ENCODE results near the gene ADAMTS7.
A peak's percentile ranks its signal among the peaks of the same experiment; 100 is the strongest.
"Not testable (repeated sequence)": the region's sequence is repeated elsewhere in the genome, so short reads cannot be mapped to it uniquely, and the experiment has no call there.

ADAMTS7 gene

GRCh38 chr15:78736286-78736685, 75.0 kb downstream of the ADAMTS7 start:
- not testable (repeated sequence) for H3K9me3 ChIP-seq (ENCODE audit: control insufficient read depth in 2 of 2, low read length in 2 of 2); H3K27me3 ChIP-seq (ENCODE audit: control insufficient read depth in 1 of 2, insufficient read depth in 2 of 2, low read length in 2 of 2); H3K36me3 ChIP-seq (ENCODE audit: control insufficient read depth in 2 of 2, insufficient read depth in 2 of 2, low read length in 2 of 2); H3K4me3 ChIP-seq (ENCODE audit: low read length in 2 of 2); H3K9ac ChIP-seq (ENCODE audit: low read length in 2 of 2); H3K27ac ChIP-seq (ENCODE audit: low read length)
- peaks cover 19% of the 10 kb centered on the region for H3K4me1 ChIP-seq (ENCODE audit: control insufficient read depth, insufficient read depth, low read length)

GRCh38 chr15:78734451-78735064, 76.7 kb downstream of the ADAMTS7 start:
- Histone ChIP-seq H3K9me3 (ENCODE audit: control insufficient read depth in 2 of 2, low read length in 2 of 2) (no peaks in the 10 kb centered on the region), H3K27ac (ENCODE audit: low read length) (no peak overlapping the region)

GRCh38 chr15:78732634-78733033, 78.6 kb downstream of the ADAMTS7 start:
- peaks cover 25% of the 10 kb centered on the region for H3K4me1 ChIP-seq (ENCODE audit: control insufficient read depth, insufficient read depth, low read length)
- no peaks in the 10 kb centered on the region for H3K27me3 ChIP-seq (ENCODE audit: control insufficient read depth in 1 of 2, insufficient read depth in 2 of 2, low read length in 2 of 2)
- H3K4me3 ChIP-seq (ENCODE audit: low read length in 2 of 2): no peak overlapping the region
- no peak overlapping the region for H3K27ac ChIP-seq (ENCODE audit: low read length)
- no peak overlapping the region for H3K9ac ChIP-seq (ENCODE audit: low read length in 2 of 2)
- H3K36me3 ChIP-seq (ENCODE audit: control insufficient read depth in 2 of 2, insufficient read depth in 2 of 2, low read length in 2 of 2): no peaks in the 10 kb centered on the region
- no peaks in the 10 kb centered on the region for H3K9me3 ChIP-seq (ENCODE audit: control insufficient read depth in 2 of 2, low read length in 2 of 2)

More at GRCh38 chr15:78734451-78735064, 76.7 kb downstream of the ADAMTS7 start:
- Histone ChIP-seq H3K4me3 (ENCODE audit: low read length in 2 of 2) (no peak overlapping the region), H3K9ac (ENCODE audit: low read length in 2 of 2) (no peak overlapping the region), H3K36me3 (ENCODE audit: control insufficient read depth in 2 of 2, insufficient read depth in 2 of 2, low read length in 2 of 2) (no peaks in the 10 kb centered on the region), H3K27me3 (ENCODE audit: control insufficient read depth in 1 of 2, insufficient read depth in 2 of 2, low read length in 2 of 2) (no peaks in the 10 kb centered on the region), H3K4me1 (ENCODE audit: control insufficient read depth, insufficient read depth, low read length) (peaks cover 17% of the 10 kb centered on the region)

GRCh38 chr15:78730955-78731354, 80.3 kb downstream of the ADAMTS7 start:
- H3K9ac ChIP-seq (ENCODE audit: low read length in 2 of 2): no peak overlapping the region
- no peaks in the 10 kb centered on the region for H3K27me3 ChIP-seq (ENCODE audit: control insufficient read depth in 1 of 2, insufficient read depth in 2 of 2, low read length in 2 of 2)
- no peaks in the 10 kb centered on the region for H3K9me3 ChIP-seq (ENCODE audit: control insufficient read depth in 2 of 2, low read length in 2 of 2)
- H3K4me1 ChIP-seq (ENCODE audit: control insufficient read depth, insufficient read depth, low read length): peaks cover 27% of the 10 kb centered on the region
- no peak overlapping the region for H3K27ac ChIP-seq (ENCODE audit: low read length)
- no peaks in the 10 kb centered on the region for H3K36me3 ChIP-seq (ENCODE audit: control insufficient read depth in 2 of 2, insufficient read depth in 2 of 2, low read length in 2 of 2)
- H3K4me3 ChIP-seq (ENCODE audit: low read length in 2 of 2): no peak overlapping the region

GRCh38 chr15:78728427-78728826, 82.8 kb downstream of the ADAMTS7 start:
- H3K4me1 ChIP-seq (ENCODE audit: control insufficient read depth, insufficient read depth, low read length): peaks cover 27% of the 10 kb centered on the region
- peak overlapping the region; percentile 37 for H3K27ac ChIP-seq (ENCODE audit: low read length)
- not testable (repeated sequence) for H3K9ac ChIP-seq (ENCODE audit: low read length in 2 of 2)

GRCh38 chr15:78727561-78727960, 83.7 kb downstream of the ADAMTS7 start:
- H3K27ac ChIP-seq (ENCODE audit: low read length): peak overlapping the region; percentile 37
- H3K36me3 ChIP-seq (ENCODE audit: control insufficient read depth in 2 of 2, insufficient read depth in 2 of 2, low read length in 2 of 2): no peaks in the 10 kb centered on the region

More at GRCh38 chr15:78728427-78728826, 82.8 kb downstream of the ADAMTS7 start:
- not testable (repeated sequence) for H3K4me3 ChIP-seq (ENCODE audit: low read length in 2 of 2); H3K9me3 ChIP-seq (ENCODE audit: control insufficient read depth in 2 of 2, low read length in 2 of 2); H3K36me3 ChIP-seq (ENCODE audit: control insufficient read depth in 2 of 2, insufficient read depth in 2 of 2, low read length in 2 of 2); H3K27me3 ChIP-seq (ENCODE audit: control insufficient read depth in 1 of 2, insufficient read depth in 2 of 2, low read length in 2 of 2)

GRCh38 chr15:78726870-78727551, 84.3 kb downstream of the ADAMTS7 start:
- no peak overlapping the region for H3K4me3 ChIP-seq (ENCODE audit: low read length in 2 of 2)
- H3K9me3 ChIP-seq (ENCODE audit: control insufficient read depth in 2 of 2, low read length in 2 of 2): no peaks in the 10 kb centered on the region
- no peaks in the 10 kb centered on the region for H3K27me3 ChIP-seq (ENCODE audit: control insufficient read depth in 1 of 2, insufficient read depth in 2 of 2, low read length in 2 of 2)
- peaks cover 23% of the 10 kb centered on the region for H3K4me1 ChIP-seq (ENCODE audit: control insufficient read depth, insufficient read depth, low read length)
- no peak overlapping the region for H3K9ac ChIP-seq (ENCODE audit: low read length in 2 of 2)
- peak overlapping the region; percentile 37 for H3K27ac ChIP-seq (ENCODE audit: low read length)
- no peaks in the 10 kb centered on the region for H3K36me3 ChIP-seq (ENCODE audit: control insufficient read depth in 2 of 2, insufficient read depth in 2 of 2, low read length in 2 of 2)

More at GRCh38 chr15:78727561-78727960, 83.7 kb downstream of the ADAMTS7 start:
- peaks cover 25% of the 10 kb centered on the region for H3K4me1 ChIP-seq (ENCODE audit: control insufficient read depth, insufficient read depth, low read length)
- H3K9ac ChIP-seq (ENCODE audit: low read length in 2 of 2): no peak overlapping the region
- no peaks in the 10 kb centered on the region for H3K9me3 ChIP-seq (ENCODE audit: control insufficient read depth in 2 of 2, low read length in 2 of 2)
- H3K4me3 ChIP-seq (ENCODE audit: low read length in 2 of 2): no peak overlapping the region
- no peaks in the 10 kb centered on the region for H3K27me3 ChIP-seq (ENCODE audit: control insufficient read depth in 1 of 2, insufficient read depth in 2 of 2, low read length in 2 of 2)

- H3K9me3 ChIP-seq (ENCODE audit: control insufficient read depth in 2 of 2, low read length in 2 of 2); H3K27me3 ChIP-seq (ENCODE audit: control insufficient read depth in 1 of 2, insufficient read depth in 2 of 2, low read length in 2 of 2); H3K27ac ChIP-seq (ENCODE audit: low read length); H3K36me3 ChIP-seq (ENCODE audit: control insufficient read depth in 2 of 2, insufficient read depth in 2 of 2, low read length in 2 of 2); H3K4me3 ChIP-seq (ENCODE audit: low read length in 2 of 2); H3K9ac ChIP-seq (ENCODE audit: low read length in 2 of 2); H3K4me1 ChIP-seq (ENCODE audit: control insufficient read depth, insufficient read depth, low read length): not testable (repeated sequence)
Observed at GRCh38 chr15:78719819-78720450, 91.3 kb downstream of the ADAMTS7 start.

- peak overlapping the region; percentile 37 for H3K27ac ChIP-seq (ENCODE audit: low read length)
Observed at GRCh38 chr15:78718837-78719236, 92.4 kb downstream of the ADAMTS7 start.

GRCh38 chr15:78717956-78718656, 93.2 kb downstream of the ADAMTS7 start:
- H3K27ac ChIP-seq (ENCODE audit: low read length): peak overlapping the region; percentile 37
- no peaks in the 10 kb centered on the region for H3K36me3 ChIP-seq (ENCODE audit: control insufficient read depth in 2 of 2, insufficient read depth in 2 of 2, low read length in 2 of 2)
- H3K9me3 ChIP-seq (ENCODE audit: control insufficient read depth in 2 of 2, low read length in 2 of 2): no peaks in the 10 kb centered on the region
- no peak overlapping the region for H3K4me3 ChIP-seq (ENCODE audit: low read length in 2 of 2)
- no peak overlapping the region for H3K9ac ChIP-seq (ENCODE audit: low read length in 2 of 2)
- peaks cover 4% of the 10 kb centered on the region for H3K4me1 ChIP-seq (ENCODE audit: control insufficient read depth, insufficient read depth, low read length)
- H3K27me3 ChIP-seq (ENCODE audit: control insufficient read depth in 1 of 2, insufficient read depth in 2 of 2, low read length in 2 of 2): no peaks in the 10 kb centered on the region

More at GRCh38 chr15:78718837-78719236, 92.4 kb downstream of the ADAMTS7 start:
- Histone ChIP-seq H3K27me3 (ENCODE audit: control insufficient read depth in 1 of 2, insufficient read depth in 2 of 2, low read length in 2 of 2) (no peaks in the 10 kb centered on the region), H3K9ac (ENCODE audit: low read length in 2 of 2) (no peak overlapping the region), H3K4me3 (ENCODE audit: low read length in 2 of 2) (no peak overlapping the region), H3K9me3 (ENCODE audit: control insufficient read depth in 2 of 2, low read length in 2 of 2) (no peaks in the 10 kb centered on the region), H3K4me1 (ENCODE audit: control insufficient read depth, insufficient read depth, low read length) (peaks cover 4% of the 10 kb centered on the region), H3K36me3 (ENCODE audit: control insufficient read depth in 2 of 2, insufficient read depth in 2 of 2, low read length in 2 of 2) (no peaks in the 10 kb centered on the region)
